Ovary (tissue), 3 donors: ENCODE results near the gene ZMYM2.

Experiments
- CTCF ChIP-seq, 3 donors: fragments of 450-650 bp in 2 of 3; fragments of 200-600 bp in 1 of 3; IDR thresholded peaks; one replicate each; pipeline versions ENCODE4 v1.5.1 to v1.8.0; 2016 to 2022; ENCODE audit warnings: antibody characterized with exemption in 3 of 3, mild to moderate bottlenecking in 1 of 3
- EP300 ChIP-seq: sonication (generic); formaldehyde crosslinking; IDR thresholded peaks from one replicate; pipeline ENCODE4 v1.6.1; 2017; ENCODE audit warnings: antibody characterized with exemption
- POLR2A ChIP-seq: fragments of 450-650 bp; IDR thresholded peaks from one replicate; pipeline ENCODE4 v1.6.1; 2017; ENCODE audit warnings: antibody characterized with exemption, mild to moderate bottlenecking, moderate library complexity
- donor health status: DM: no; HTN: no; CAD: no.

DNA sequence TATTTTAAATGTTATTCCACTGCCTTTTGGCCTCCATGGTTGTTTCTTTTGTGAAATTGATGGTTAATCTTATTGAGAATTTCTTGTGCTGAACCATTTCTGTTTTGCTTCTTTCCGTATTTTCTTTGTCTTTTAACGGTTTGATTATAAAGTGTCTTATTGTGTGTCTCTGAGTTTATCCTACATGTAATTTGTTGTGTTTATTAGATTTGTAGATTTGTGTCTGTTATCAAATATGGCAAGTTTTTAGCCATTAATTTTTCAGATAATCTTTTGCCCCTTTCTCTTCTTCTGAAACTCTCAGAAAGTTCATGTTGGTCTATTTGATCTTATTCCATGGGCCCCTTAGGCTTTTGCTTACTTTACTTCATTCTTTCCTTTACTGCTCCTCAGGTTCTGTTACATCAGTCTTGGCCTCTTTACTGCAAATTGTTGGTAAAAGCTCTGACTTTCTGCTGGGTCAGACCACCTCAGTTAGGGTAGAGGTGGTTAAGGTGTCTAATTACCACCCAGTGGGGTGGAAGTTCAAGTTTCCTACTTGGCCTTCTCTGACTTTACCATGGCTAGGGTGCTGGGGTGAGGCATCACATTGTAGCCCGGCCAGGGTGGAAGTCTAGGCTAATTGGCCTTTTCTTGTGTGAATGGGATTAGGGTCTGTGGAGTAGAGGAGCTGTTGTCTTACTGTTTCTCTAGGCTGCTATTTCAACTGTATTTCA, 58.3 kb downstream of the ZMYM2 start:
- TF ChIP-seq CTCF (IDR thresholded peaks at IDR 0.05) (no peak), POLR2A (no peak), EP300 (no peak)
